Measurements from ENCODE around the gene SLF2.

- TF ChIP-seq POLR2AphosphoS5 (IDR thresholded peaks at IDR 0.05; ENCODE audit: low read depth, low read length), result no peak
- TF ChIP-seq CTCF (IDR thresholded peaks at IDR 0.05 in 2 of 3, conservative IDR thresholded peaks at IDR 0.05 in 1 of 3; ENCODE audit: borderline replicate concordance in 1 of 3, insufficient read depth in 1 of 3, low read depth in 2 of 3, low read length in 2 of 3), result no peak
- no peak for TF ChIP-seq EZH2phosphoT487 (IDR thresholded peaks at IDR 0.05; ENCODE audit: borderline replicate concordance)
- TF ChIP-seq, protein P1, sequence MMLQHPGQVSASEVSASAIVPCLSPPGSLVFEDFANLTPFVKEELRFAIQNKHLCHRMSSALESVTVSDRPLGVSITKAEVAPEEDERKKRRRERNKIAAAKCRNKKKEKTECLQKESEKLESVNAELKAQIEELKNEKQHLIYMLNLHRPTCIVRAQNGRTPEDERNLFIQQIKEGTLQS (IDR thresholded peaks at IDR 0.05), result no peak
- TF ChIP-seq, protein P2, sequence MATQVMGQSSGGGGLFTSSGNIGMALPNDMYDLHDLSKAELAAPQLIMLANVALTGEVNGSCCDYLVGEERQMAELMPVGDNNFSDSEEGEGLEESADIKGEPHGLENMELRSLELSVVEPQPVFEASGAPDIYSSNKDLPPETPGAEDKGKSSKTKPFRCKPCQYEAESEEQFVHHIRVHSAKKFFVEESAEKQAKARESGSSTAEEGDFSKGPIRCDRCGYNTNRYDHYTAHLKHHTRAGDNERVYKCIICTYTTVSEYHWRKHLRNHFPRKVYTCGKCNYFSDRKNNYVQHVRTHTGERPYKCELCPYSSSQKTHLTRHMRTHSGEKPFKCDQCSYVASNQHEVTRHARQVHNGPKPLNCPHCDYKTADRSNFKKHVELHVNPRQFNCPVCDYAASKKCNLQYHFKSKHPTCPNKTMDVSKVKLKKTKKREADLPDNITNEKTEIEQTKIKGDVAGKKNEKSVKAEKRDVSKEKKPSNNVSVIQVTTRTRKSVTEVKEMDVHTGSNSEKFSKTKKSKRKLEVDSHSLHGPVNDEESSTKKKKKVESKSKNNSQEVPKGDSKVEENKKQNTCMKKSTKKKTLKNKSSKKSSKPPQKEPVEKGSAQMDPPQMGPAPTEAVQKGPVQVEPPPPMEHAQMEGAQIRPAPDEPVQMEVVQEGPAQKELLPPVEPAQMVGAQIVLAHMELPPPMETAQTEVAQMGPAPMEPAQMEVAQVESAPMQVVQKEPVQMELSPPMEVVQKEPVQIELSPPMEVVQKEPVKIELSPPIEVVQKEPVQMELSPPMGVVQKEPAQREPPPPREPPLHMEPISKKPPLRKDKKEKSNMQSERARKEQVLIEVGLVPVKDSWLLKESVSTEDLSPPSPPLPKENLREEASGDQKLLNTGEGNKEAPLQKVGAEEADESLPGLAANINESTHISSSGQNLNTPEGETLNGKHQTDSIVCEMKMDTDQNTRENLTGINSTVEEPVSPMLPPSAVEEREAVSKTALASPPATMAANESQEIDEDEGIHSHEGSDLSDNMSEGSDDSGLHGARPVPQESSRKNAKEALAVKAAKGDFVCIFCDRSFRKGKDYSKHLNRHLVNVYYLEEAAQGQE (IDR thresholded peaks at IDR 0.05; ENCODE audit: low read depth), result no peak
Measured at GRCh38 chr10:100995181-100995580, 82.4 kb downstream of the SLF2 start.

Data from HCT116 (cell line).